Dermis blood vessel endothelial cell (primary cell): ENCODE measurements around the gene NR2C2. TPM values are rescaled to one million over a fixed set of nuclear protein-coding genes. Genes with fewer than 3 reads are reported as not detected.

ENCODE experiments used
- DNase-seq: peaks from one replicate; pipeline ENCODE4 v3.0.0; 2010
- total RNA-seq: library from RNA; depleted of rRNA; stranded (reverse); fragments of >200 nt; gene quantifications from 2 replicates; pipeline ENCODE4 v1.2.3, GENCODE V29; 2014

NR2C2 gene
- total RNA-seq, 1 donor from 2014 or later: 31.0 TPM

DNA sequence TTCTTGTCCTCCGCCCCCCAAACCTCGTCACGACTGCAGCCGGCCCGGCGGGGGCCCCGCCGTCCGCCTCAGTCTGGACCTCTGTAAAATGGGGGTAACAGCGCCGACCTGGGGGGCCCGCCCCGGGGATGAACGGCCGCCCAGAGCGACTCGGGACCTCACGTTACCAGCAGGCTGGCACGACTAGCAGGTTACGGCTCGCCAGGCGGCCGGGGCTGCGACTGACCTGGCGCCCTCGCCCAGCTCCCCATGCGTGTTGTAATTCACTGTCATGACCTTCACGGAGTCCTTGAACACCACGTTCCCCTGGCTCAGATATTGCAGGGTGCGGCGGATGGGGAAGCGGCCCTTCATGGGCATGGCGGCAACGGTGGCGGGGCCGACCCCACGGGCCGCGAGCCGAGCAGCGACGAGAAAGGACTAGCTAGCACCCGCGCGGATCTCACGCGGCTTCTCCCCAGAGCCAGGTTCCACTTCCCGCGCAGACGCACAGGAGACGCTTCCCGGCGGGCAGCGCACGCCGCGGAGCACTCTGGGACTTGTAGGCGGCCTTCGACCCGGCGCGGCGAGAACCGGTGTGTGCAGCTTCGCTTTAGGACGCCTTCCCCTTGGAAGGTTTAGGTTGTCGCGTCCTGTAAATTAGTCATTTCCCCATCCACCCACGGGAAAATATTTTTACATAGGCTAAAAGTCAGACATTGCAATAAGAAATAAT lies 117.6 kb downstream of the NR2C2 start, which contains the start of gene MRPS25:
TSS of gene MRPS25 (minus strand) at position 481 of the 715 bp plus-strand sequence. CDS start at position 360, 121 bp downstream.
- peak; percentile 97 for DNase-seq

- DNase-seq: no peak
Measured at GRCh38 chr3:15065550-15066007, 118.2 kb downstream of the NR2C2 start.

DNA sequence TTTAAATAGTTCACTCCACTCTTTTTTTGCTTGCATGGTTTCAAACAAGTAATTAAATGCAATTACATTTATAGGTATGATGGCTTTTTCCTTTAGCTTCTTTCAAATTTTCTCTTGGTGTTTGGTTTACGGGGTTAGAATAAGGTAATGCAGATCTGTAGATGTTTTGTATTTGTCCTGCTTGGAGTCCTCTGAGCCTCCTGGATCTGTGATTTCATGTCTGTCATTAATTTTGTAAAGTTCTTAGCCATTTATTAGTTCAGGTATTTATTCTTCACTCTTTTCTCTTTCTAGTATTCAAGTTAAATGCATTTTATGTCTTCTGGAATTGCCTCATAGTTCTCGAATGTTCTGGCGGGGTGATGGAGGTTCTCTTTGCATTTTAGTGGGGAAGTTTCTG lies 119.1 kb downstream of the NR2C2 start:
- no peak for DNase-seq

DNA sequence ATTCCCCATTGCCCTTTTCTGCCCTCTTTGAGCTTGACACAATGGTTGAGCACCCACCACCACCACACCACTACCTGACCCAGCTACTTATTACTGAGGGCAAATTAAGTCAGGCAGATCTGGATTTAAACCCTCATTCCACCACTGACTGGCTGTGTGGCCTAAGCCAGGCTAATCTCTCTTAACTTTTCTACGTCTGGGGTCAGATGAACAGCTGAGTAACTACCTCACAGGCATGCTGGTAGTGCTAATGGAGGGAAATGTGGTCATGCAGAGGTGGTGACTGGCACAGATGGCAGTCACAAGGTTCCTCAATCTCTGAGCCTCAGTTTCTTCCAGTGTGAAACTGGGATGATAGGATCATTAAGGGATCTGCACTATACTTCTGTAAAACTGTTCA lies 122.1 kb downstream of the NR2C2 start:
- DNase-seq: no peak

DNA sequence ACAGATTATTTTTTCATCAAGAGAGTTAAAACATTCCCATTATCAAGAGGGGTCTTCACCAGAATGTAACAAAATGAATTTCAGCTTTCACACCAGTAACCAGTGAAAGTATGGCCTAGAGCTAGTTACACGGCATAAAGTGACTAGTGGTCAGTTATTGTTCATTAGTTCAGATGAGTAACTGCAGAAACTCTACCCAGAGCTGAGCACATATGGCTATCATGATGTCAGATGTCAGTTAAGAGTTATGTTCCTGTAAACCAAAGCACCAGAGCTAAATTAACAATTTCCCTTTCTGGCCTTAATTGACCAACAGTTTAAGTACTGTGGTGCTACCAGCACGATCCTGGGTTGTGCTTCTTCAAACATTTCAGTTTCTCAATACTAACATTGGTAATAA lies 124.3 kb downstream of the NR2C2 start:
- no peak for DNase-seq

DNA sequence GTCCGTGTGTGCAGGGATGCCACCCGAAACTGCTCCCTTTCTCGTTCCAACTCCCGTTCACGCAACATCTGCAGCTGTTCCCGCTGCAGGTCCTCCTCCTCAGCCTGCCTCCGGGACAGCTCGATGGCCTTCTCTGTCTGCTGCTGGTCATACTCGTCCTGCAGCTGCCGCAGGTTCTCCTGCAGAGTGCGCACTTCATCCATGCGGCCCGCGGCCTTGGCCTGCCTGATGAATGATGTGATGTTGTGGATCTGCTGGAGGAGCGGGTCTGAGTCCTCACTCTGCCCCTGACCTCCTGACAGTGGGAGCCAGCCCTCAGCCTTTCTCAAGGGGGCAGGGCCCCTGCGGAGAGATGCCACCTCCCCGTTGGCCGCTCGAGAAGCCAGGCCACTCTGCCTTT lies 127.1 kb downstream of the NR2C2 start:
- DNase-seq: no peak

GRCh38 chr3:15079091-15079490 lies 131.7 kb downstream of the NR2C2 start:
- no peak for DNase-seq

GRCh38 chr3:15081960-15082664 lies 134.7 kb downstream of the NR2C2 start:
- DNase-seq: no peak

- no peak for DNase-seq
Measured at GRCh38 chr3:15083252-15083651, 135.9 kb downstream of the NR2C2 start.

DNA sequence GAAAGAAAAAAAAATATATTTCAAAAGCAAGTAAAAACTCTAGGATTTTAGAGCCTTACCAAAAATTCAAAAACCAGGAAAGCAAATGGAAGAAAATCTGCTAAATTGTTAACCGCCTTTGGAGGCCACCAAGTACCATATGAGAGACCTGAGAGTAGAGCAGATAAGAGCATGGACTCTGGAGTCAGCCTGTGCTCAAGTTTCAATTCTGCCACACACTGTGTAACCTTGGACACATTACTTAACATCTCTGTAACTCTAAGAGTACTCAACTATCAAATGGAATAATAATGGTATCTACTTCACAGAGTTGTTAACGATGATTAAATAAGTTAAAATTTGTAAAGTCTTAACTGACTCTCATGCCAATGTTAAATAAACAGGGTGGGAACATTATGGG lies 138.9 kb downstream of the NR2C2 start:
- no peak for DNase-seq

- DNase-seq: no peak
Measured at GRCh38 chr3:15086699-15087098, 139.3 kb downstream of the NR2C2 start.

- DNase-seq: no peak
Measured at GRCh38 chr3:15089201-15089600, 141.8 kb downstream of the NR2C2 start.

DNA sequence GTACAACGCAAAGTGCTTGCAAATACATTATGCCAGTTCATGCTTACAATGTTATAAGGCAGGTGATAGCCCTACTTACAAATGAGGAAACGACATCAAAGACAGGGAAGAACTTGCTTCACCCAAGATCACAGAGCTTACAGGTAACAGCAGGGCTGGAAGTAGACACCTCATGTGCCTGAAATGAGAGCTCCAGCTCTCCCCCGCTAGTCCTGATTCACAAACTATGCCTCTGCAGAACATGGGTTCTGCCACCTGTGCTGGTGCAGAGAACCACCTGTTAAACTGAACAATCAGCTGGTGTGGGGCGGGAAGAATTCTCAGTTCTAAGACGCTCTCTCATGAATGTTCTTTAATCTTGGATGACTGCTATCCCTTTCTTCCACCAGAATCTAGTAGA lies 144.2 kb downstream of the NR2C2 start:
- no peak for DNase-seq

DNA sequence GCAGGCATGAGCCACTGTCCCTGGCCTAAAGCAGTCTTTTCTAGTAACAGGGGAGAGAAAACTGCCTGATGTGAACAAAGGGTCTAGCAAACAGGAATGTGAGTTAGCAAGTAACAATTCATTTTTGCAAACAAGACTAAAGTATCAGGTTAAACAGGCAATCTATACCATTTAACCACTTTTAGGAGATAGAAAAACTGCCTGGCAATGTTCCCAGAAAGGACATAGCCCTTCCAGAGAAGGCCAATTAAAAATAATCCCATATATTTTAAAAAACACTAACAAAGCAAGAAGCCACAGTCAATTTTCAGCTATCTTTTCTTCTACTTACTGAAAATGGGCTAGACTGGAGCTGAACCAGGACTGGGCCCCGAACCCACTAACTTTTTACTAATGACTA lies 145.3 kb downstream of the NR2C2 start:
- DNase-seq: no peak

DNA sequence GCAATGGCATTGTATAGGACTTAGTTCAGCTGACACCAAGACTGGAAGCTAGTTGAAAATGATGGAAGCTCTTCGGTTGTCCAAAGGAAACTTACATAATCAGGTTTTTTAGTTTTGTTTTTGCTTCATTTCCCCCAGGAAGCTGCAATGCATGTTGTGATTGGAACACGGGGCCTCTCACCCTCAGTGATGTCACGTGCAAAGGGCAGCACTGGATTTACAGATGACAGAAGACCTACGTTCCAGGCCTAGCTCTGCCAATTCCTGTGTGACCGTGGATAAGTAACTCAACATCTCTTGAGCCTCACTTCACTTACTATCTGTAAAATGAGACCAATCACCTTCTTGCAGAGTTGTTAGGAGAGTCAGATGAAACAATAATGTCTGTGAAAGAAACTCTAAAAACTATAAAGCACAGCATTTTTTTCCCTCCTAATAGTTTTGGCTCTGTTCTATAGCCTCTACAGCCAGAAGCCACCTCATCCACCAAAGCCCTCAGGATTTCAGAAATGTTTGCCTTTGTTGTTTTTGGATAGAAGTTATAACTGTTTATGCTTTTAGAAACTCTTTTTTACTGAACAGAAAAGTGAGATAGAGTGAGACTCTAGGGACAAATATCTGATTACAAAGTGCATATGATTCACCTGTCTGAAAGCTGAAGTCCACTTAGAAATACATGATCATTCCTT lies 146.9 kb downstream of the NR2C2 start:
- no peak for DNase-seq

DNA sequence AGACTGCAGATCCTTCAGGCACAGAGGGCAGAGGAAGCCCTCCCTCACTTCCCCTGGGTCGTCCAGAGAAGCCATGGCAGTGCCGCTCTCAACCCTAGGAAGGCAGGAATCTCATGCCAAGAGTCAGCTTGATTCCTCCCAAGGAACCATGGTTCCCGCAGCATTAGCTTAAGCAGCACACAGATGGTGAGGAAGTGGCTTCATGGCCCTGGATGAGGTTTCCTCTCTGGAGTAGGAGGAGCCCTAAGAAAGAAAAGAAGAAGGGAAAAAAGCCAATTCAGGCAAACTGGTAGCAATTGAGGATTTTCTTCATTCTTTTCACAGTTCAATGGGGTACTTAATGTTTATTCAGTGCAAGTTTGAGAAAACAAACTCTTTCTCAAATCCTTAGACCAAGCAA lies 148.7 kb downstream of the NR2C2 start:
- no peak for DNase-seq

DNA sequence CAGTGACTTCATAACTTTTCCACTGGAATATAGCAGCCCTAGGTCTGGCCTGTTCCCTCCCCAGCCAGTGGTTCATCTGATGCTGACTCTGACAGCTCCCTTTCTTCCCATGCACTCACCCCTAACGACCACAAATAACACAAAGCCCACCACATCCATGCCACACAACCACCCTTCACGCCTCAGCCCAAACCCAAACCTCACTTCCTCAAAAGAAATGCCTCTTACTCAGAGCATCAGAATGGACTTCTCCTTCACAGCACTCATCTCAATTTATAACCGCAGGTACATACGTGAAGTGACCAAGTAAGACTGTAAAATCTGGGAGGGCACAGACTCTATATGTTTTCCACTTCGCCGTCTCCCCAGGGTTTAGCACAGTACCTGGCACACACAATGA lies 150.5 kb downstream of the NR2C2 start:
- DNase-seq: no peak

Other genes starting within 250 kb of the NR2C2 start
- gene FGD5, start 128.6 kb upstream of the NR2C2 start, total RNA-seq: 103 and 196 TPM in 2 replicates
- 25.4 and 34.0 TPM in 2 replicates for gene MRPS25, start 117.7 kb downstream of the NR2C2 start, total RNA-seq
- gene RBSN, start 151.6 kb downstream of the NR2C2 start, total RNA-seq: 25.4 and 28.2 TPM in 2 replicates